Large intestine (tissue), 3 donors: ENCODE data around the gene SOX8. TPM values are rescaled to one million over a fixed set of nuclear protein-coding genes. Genes with fewer than 3 reads are reported as not detected.
A peak's percentile ranks its signal among the peaks of the same experiment; 100 is the strongest.

ENCODE experiments used
- DNase-seq, 2 donors: peaks; one replicate each; pipeline versions ENCODE4 v3.0.0 to v3.0.0-alpha.2; 2013
- H3K27ac ChIP-seq: one replicate; pipeline ENCODE4 v1.5.1; 2013; ENCODE audit warnings: low read length
- H3K27me3 ChIP-seq: 2 replicates; pipeline ENCODE4 v1.6.1; 2013; ENCODE audit warnings: low read length; ENCODE audit not compliant: control insufficient read depth, insufficient read depth
- H3K36me3 ChIP-seq: 2 replicates; pipeline ENCODE4 v1.6.1; 2013; ENCODE audit warnings: low read length; ENCODE audit not compliant: control insufficient read depth, insufficient read depth
- H3K4me1 ChIP-seq: one replicate; pipeline ENCODE4 v1.6.1; 2013; ENCODE audit warnings: low read length; ENCODE audit not compliant: control insufficient read depth, insufficient read depth
- H3K4me3 ChIP-seq: one replicate; pipeline ENCODE4 v1.5.1; 2013; ENCODE audit warnings: low read length
- H3K9me3 ChIP-seq: one replicate; pipeline ENCODE4 v1.6.1; 2013; ENCODE audit warnings: mild to moderate bottlenecking, low read depth, low read length, moderate library complexity; ENCODE audit not compliant: control insufficient read depth
- WGBS: methylation state at CpG from one replicate; pipeline ENCODE4 v1.1.5; 2013; ENCODE audit warnings: low lambda C conversion rate; ENCODE audit not compliant: insufficient coverage; 5-methylcytosine and 5-hydroxymethylcytosine counted together
- polyA plus RNA-seq: library from polyadenylated mRNA; unstranded; fragments of 120-200 nt; gene quantifications from one replicate; pipeline ENCODE4 v1.2.1, GENCODE V29; 2013

Gene SOX8
- polyA plus RNA-seq, 1 donor = 3.7 TPM

DNA sequence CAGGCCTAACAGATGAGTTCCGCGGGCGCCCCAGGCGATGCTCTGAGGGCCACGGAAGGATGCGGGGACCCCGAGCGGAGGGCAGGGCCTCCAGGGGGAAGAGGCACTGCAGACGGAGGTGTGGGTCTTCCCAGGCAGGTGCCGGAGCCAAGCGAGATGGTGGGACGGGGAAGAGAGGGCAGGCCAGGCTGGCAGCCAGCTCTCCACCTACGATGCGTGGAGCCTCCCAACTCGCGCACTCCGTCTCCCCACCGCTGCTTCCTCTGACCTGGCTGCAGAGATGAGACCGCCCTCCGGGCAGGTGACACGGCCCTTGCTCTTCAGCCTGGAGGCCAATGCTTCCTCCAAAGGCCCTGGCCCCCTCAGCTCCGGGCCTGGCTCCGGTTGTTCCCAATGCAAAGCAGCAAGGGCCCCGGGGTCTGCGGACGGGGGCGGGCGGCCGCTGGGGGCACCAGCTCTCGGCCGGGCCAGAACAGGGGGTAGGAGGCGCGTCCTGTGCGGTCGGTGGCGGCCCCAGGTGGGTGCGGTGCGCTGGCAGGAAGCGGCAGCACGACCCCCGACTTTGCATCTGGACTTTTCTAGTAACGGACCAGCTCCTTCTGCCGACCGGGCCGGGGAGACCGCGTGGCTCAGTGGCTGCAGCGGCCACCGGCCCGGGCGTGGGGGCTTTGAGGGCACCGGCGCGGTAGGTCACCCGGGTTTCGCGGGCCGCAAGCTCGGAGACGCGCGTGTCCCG lies 1.5 kb upstream of the SOX8 start:
- Histone ChIP-seq H3K27me3 (peaks cover 54% of the 10 kb centered on the region), H3K4me1 (no peaks in the 10 kb centered on the region), H3K36me3 (no peaks in the 10 kb centered on the region), H3K4me3 (no peak overlapping the region), H3K9me3 (peaks cover 16% of the 10 kb centered on the region), H3K27ac (no peak overlapping the region)
- DNase-seq = no peak
- WGBS = no CpG with 5 or more reads among the region's 63 CpGs

DNA sequence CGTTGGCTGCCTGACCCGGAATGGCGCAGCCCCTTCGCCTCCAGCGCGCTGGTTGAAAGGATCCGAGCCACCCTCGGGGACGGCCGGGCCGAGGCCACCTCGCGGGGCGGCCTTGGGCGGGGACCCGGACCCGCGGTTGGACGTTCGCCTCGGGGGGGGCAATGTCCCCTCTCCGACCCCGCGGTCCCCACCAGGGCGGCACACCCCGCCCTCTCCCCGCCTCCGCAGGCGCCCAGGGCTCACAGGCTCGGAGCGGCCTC lies 1.0 kb upstream of the SOX8 start:
- Histone ChIP-seq H3K27ac (no peak overlapping the region), H3K27me3 (peaks cover 54% of the 10 kb centered on the region), H3K4me3 (no peak overlapping the region), H3K36me3 (no peaks in the 10 kb centered on the region), H3K4me1 (no peaks in the 10 kb centered on the region), H3K9me3 (peaks cover 19% of the 10 kb centered on the region)
- WGBS = no CpG with 5 or more reads among the region's 31 CpGs
- peak in 1 of 2 donors; percentile 23 for DNase-seq

DNA sequence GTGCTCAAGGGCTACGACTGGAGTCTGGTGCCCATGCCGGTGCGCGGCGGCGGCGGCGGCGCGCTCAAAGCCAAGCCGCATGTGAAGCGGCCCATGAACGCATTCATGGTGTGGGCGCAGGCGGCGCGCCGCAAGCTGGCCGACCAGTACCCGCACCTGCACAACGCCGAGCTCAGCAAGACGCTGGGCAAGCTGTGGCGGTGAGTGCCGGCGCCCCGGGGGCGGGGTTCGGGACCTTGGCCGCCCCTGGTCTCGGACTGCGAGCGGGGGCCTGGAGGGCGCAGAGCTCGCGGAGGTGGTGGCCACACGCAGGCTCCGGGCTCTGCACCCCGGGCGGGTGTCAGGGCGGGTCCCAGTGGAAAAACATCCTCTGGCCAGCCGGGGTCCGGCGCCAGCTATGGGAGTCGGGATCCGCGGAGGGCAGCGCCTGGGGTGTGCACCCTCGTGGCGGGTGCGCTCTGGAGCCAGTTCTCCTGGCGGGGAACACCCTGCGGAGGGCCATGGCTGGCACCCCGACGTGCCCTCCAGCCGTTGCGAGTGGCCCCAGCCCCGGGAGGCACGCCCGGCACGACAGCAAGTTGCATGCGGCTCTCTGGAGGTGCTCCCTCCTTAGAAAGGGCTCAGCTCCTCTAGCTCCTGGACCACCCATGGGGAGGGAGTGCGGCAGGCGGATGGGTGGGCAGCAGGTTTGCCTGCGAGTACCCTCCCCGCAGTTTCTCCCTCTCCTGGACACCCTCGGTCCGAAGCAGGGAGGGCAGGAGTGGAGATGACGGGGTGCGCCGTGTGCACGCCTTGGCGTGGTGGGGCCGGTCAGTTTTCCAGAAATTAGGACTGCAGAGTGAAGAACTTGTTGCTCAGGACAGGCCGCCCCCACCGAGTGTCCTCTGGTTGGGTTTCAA lies 824 bp downstream of the SOX8 start:
- Histone ChIP-seq H3K9me3 (peaks cover 21% of the 10 kb centered on the region), H3K4me1 (no peaks in the 10 kb centered on the region), H3K36me3 (no peaks in the 10 kb centered on the region), H3K4me3 (peak overlapping the region; percentile 6), H3K27me3 (peaks cover 51% of the 10 kb centered on the region), H3K27ac (no peak overlapping the region)
- peak in 1 of 2 donors; percentile 31 for DNase-seq
- no CpG with 5 or more reads among the region's 76 CpGs for WGBS

DNA sequence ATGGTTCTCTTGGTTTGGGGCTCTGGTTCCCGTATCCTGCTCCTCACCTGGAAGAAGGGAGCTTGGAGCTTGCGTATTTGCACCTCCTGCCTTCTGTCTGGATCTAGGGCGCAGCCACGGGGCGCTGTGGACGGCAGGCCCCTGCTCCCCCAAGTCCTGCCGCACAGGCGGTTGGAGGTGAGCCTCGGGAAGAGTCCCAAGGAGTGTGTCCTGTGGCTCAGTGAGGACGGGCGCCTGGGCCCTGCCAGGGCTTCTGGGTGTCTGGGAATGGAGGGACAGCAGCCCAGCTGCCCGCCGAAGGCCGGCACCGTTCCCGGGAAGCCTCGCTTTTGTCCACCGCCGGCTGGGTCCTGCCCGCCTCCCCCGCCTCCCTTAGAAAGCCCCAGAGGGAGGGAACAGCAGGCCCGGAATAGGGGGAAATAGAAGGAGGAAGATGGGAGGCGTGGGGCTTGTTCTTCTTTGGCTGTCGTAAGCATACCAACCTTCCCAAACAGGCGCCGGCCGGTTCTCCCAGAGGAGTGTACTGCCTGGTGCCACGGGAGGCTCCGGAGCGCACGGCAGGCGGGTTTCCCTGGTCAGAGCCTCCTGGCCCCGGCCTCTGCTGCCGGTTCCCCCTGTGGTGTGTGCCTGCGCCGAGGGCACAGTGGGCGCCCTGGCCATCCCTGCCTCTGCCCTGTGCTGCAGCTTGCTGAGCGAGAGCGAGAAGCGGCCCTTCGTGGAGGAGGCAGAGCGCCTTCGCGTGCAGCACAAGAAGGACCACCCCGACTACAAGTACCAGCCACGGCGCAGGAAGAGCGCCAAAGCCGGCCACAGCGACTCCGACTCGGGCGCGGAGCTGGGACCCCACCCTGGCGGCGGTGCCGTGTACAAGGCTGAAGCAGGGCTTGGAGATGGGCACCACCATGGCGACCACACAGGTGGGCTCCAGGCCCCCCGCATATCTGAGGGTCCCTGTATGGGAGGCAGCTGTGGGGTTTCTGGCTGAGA lies 1.8 kb downstream of the SOX8 start:
- no CpG with 5 or more reads among the region's 59 CpGs for WGBS

DNA sequence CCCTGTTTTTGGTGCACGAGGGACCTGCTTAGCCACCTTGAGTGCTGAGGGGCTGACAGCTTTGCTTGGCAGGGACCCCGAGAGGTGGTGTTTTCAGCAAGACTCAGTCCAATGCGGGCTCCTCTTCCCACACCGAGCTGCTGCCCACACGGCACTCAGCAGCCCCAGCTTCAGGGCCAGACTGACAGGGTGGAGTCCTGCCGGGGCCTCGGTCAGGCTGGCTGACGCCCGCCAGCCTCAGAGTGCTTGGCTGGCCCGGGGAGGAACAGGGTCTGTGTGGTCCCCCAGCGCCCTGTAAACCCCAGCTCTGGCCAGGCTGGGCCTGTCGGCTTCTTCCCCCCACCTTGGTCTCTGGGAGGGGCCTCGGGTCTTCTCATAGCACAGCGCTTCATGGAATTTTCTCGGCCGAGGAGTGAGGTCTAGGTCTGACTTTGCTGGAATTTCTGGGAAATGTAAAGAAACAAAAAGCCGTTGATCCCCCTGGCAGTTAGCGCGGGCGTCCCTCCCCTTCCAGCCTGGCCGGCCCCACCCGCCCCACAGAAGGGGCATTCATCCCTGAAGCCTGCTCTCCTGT lies 2.6 kb downstream of the SOX8 start:
- H3K27me3 ChIP-seq = peaks cover 41% of the 10 kb centered on the region
- no peak overlapping the region for H3K4me3 ChIP-seq
- no peak for DNase-seq
- H3K4me1 ChIP-seq = no peaks in the 10 kb centered on the region
- peaks cover 17% of the 10 kb centered on the region for H3K9me3 ChIP-seq
- no peaks in the 10 kb centered on the region for H3K36me3 ChIP-seq
- WGBS = no CpG with 5 or more reads among the region's 22 CpGs
- no peak overlapping the region for H3K27ac ChIP-seq

More for the DNA sequence above, 1.8 kb downstream of the SOX8 start:
- Histone ChIP-seq H3K27ac (no peak overlapping the region), H3K27me3 (peaks cover 48% of the 10 kb centered on the region), H3K9me3 (peaks cover 17% of the 10 kb centered on the region), H3K4me3 (no peak overlapping the region), H3K4me1 (no peaks in the 10 kb centered on the region), H3K36me3 (no peaks in the 10 kb centered on the region)
- no peak for DNase-seq

DNA sequence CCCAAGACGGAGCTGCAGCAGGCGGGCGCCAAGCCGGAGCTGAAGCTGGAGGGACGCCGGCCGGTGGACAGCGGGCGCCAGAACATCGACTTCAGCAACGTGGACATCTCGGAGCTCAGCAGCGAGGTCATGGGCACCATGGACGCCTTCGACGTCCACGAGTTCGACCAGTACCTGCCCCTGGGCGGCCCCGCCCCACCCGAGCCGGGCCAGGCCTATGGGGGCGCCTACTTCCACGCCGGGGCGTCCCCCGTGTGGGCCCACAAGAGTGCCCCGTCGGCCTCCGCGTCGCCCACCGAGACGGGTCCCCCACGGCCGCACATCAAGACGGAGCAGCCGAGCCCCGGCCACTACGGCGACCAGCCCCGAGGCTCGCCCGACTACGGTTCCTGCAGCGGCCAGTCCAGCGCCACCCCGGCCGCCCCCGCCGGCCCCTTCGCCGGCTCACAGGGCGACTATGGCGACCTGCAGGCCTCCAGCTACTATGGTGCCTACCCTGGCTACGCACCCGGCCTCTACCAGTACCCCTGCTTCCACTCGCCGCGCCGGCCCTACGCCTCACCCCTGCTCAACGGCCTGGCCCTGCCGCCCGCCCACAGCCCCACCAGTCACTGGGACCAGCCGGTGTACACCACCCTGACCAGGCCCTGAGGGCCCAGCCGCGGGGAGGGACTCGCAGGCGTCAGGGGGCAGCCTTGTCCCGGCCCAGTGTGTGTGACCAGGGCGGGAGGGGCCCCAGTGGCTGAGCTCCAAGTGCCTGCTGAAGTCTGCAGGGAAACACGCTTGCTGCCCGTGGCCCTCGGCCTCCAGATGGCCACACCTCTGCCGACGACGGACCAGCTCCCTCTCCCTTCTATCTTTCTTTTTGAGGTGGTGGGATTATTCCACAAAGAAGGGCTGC lies 3.4 kb downstream of the SOX8 start:
- no peak for DNase-seq

DNA sequence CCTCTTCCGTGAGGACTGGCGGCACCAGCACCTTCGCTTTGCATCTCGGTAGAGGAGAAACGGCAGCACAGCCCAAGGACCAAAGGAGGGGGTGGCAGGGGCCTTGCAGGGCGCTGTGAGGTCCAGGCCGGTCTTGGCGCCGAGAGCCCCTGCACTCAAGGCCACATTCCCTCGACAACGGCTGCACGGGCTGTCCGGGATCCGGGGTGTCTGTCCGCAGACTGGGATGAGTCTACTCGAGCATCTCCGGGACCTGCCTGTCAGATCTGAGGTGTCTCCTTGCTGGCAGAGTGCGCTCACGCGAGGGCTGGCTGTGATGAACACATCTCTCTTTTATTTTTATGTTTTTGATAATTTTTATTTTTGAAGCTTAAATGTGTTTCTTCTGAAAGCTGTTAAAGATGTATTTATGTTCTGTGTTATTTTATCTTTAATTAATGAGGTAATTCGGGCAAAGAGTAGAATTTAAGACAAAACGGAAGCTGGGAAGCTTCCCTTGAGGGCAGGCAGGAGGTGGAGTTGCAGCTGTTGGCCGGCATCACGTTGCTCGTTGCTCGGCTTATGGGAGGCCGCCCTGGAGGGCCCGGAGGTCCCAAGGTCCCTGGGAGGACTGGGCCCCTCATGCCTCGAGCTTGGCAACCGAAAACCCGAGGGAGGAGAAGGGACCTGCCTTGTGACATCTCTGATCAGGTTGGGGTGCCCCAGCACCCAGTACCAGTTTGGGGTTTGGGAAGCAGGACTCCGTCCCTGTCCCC lies 4.3 kb downstream of the SOX8 start:
- H3K4me1 ChIP-seq = no peaks in the 10 kb centered on the region
- H3K36me3 ChIP-seq = no peaks in the 10 kb centered on the region
- no peak overlapping the region for H3K27ac ChIP-seq
- H3K4me3 ChIP-seq = no peak overlapping the region
- peaks cover 27% of the 10 kb centered on the region for H3K27me3 ChIP-seq
- no peak for DNase-seq
- WGBS = 90% methylated on average over 2 of the region's 32 CpGs
- peaks cover 17% of the 10 kb centered on the region for H3K9me3 ChIP-seq

More for the DNA sequence above, 3.4 kb downstream of the SOX8 start:
- H3K27me3 ChIP-seq = peaks cover 33% of the 10 kb centered on the region
- no peak overlapping the region for H3K27ac ChIP-seq
- H3K4me1 ChIP-seq = no peaks in the 10 kb centered on the region
- H3K4me3 ChIP-seq = no peak overlapping the region
- WGBS = no CpG with 5 or more reads among the region's 78 CpGs
- H3K36me3 ChIP-seq = no peaks in the 10 kb centered on the region
- peaks cover 17% of the 10 kb centered on the region for H3K9me3 ChIP-seq

DNA sequence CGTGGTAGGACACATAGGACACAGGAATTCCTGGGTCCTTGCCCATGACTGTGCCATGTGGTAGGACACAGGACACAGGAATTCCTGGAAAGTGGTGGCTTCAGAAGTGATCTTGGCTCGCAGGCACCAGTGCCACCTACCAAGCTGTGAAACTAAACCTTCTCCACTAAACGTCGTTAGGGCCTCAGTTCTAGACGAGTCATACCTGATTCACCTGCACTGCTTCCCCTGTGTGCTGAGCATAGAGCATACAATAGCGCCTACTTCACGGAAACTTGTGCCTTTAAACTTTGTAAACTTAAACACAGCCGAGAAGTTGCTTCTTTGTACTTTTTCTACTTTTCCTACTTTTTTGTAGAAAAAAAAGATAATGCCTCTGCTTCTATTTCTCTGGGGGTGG lies 4.8 kb downstream of the SOX8 start:
- Histone ChIP-seq H3K4me3 (no peak overlapping the region), H3K27me3 (peaks cover 23% of the 10 kb centered on the region), H3K9me3 (peaks cover 14% of the 10 kb centered on the region), H3K4me1 (no peaks in the 10 kb centered on the region), H3K36me3 (no peaks in the 10 kb centered on the region), H3K27ac (no peak overlapping the region)
- no peak for DNase-seq
- WGBS = no CpG with 5 or more reads among the region's 8 CpGs
